ENCODE data around the gene WDR43.
A peak's percentile ranks its signal among the peaks of the same experiment; 100 is the strongest.

Gene WDR43

DNA sequence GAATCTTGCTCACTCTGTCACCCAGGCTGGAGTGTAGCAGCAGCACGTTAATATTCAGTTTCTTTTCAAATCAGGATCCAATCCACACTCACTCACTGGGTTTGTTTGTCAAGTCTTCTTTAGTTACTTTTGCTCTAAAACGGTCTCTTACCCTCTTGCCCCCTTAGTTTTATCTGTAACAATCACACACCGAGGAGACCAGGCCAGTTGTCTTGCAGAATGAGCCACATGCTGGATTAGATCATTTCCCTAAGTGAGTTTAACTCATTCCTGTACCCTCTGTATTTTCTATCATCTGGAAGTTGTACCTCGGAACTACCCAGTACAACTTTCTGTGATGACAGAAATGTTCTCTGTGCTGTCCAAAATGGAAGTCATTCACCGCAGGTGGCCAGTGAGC is 65.9 kb downstream of the WDR43 start:
- ChIA-PET POLR2A (ENCODE audit: low non-redundant PET) (no interaction called here), CTCF (interaction anchor here (0.6 to 0.7 kb wide), 2 partner anchors 93 to 1493 kb away, joined by 3 read pairs; no protein-coding TSS in a partner anchor)
- DNase-seq (ENCODE audit: low spot score): no peak
- H3K27ac ChIP-seq: no peak overlapping the region
- TF ChIP-seq, protein P1, sequence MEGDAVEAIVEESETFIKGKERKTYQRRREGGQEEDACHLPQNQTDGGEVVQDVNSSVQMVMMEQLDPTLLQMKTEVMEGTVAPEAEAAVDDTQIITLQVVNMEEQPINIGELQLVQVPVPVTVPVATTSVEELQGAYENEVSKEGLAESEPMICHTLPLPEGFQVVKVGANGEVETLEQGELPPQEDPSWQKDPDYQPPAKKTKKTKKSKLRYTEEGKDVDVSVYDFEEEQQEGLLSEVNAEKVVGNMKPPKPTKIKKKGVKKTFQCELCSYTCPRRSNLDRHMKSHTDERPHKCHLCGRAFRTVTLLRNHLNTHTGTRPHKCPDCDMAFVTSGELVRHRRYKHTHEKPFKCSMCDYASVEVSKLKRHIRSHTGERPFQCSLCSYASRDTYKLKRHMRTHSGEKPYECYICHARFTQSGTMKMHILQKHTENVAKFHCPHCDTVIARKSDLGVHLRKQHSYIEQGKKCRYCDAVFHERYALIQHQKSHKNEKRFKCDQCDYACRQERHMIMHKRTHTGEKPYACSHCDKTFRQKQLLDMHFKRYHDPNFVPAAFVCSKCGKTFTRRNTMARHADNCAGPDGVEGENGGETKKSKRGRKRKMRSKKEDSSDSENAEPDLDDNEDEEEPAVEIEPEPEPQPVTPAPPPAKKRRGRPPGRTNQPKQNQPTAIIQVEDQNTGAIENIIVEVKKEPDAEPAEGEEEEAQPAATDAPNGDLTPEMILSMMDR (conservative IDR thresholded peaks at IDR 0.05; ENCODE audit: low read depth): no peak

DNA sequence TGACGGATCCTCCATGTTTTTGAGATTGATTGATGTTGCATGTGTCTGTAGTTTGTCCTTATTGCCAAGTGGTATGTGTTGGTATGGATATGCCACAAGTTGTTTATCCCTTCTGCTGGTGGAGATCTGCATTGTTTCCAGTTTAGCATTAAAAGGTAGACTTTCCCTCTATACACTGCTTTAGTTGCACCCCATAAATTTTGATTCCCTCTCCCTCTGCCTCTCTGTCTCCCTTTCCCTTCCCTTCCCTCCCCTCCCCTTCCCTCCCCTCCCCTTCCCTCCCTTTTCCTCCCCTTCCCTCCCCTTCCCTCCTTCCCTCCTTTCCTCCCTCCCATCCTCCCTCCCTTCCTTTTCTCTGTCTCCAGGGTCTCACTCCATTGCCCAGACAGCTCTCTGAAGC is 68.0 kb downstream of the WDR43 start:
- POLR2A ChIA-PET (ENCODE audit: low non-redundant PET): no interaction called here
- TF ChIP-seq, protein P1 (conservative IDR thresholded peaks at IDR 0.05; ENCODE audit: low read depth): no peak
- DNase-seq (ENCODE audit: low spot score): no peak
- no peak overlapping the region for H3K27ac ChIP-seq
- CTCF ChIA-PET: interaction anchor here (0.5 kb wide), 1 partner anchor 159 kb away, joined by 9 read pairs; no protein-coding TSS in a partner anchor

DNA sequence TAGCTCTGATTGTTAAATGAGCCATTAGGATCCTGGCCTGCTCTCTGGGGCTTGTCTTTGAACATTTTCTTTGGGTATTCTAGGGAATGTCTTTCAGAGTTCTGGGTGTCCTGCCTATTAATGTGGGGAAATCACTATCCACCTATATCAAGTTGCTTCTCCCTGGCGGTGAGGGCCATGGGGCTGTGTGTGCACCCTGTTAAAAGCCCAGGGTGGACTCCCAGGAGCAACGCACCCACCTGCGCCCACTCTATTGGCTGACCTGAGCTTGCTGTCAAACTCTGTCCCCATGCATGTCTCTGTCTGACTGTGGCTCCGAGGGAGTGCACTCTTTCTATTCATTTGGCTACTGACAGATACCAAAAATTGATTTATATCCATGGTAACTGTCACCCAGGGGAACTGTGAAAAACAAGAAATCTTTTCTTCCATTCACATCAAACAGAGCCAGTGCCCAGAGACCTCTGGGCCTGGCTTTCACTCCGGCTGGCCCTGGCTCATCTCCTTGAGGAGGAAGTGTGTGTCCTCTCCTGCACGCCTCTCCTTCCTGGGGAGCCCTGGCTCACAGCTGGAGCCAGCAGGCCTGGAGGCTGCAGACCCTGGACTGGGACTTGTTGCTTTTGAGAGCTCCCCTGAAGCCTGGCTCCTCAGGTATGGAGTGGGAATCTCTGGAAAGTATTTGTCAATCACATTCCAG is 76.1 kb downstream of the WDR43 start:
- ChIA-PET POLR2A (ENCODE audit: low non-redundant PET) (no interaction called here), CTCF (no interaction called here)
- DNase-seq (ENCODE audit: low spot score): no peak
- TF ChIP-seq, protein P1 (conservative IDR thresholded peaks at IDR 0.05; ENCODE audit: low read depth): no peak
- no peak overlapping the region for H3K27ac ChIP-seq

DNA sequence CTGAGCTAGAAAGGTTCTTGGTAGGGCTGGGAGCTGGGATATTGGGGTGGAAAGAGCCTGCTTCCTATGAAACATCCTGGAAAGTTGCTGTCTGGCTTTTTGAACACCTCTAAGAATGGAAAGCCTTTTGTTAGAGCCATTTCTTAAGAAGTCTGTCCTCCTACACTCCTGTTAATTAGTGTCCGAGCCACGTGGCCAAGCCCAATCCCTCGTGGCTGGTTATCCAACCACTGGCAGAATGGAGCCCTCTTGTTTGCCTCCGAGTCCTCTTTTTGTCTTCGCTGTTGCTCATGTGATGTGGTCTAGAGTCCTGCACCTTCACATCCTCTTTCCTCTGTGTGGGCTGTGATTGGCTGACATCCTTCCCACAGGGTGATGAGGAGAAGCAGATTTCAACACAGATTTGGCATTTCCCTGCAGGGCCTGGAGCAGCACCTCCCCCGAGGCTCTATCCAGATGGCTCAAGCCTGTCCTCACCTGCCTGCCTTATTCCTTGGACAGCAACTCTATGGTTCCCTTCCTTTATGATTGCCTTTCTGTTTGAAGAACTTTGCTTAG is 78.4 kb downstream of the WDR43 start:
- no peak overlapping the region for H3K27ac ChIP-seq
- ChIA-PET POLR2A (ENCODE audit: low non-redundant PET) (no interaction called here), CTCF (no interaction called here)
- TF ChIP-seq, protein P1 (conservative IDR thresholded peaks at IDR 0.05; ENCODE audit: low read depth): no peak
- DNase-seq (ENCODE audit: low spot score): no peak

DNA sequence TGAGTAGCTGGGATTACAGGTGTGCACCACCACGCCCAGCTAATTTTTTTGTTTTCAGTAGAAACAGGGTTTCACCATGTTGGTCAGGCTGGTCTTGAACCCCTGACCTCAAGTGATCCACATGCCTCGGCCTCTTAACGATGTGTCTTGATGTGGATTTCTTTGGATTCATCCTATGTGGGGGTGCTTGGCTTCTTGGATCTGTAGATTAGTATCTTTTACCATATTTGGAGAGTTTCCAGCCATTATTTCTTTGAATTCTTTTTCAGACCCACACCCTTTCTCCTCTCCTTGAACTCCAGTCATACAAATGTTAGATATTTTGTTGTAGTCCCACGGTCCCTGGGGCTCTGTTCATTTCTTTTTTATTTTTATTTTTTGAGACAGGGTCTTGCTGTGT is 79.8 kb downstream of the WDR43 start:
- CTCF ChIA-PET: no interaction called here
- no peak overlapping the region for H3K27ac ChIP-seq
- TF ChIP-seq, protein P1 (conservative IDR thresholded peaks at IDR 0.05; ENCODE audit: low read depth): no peak
- no peak for DNase-seq (ENCODE audit: low spot score)
- POLR2A ChIA-PET (ENCODE audit: low non-redundant PET): no interaction called here

DNA sequence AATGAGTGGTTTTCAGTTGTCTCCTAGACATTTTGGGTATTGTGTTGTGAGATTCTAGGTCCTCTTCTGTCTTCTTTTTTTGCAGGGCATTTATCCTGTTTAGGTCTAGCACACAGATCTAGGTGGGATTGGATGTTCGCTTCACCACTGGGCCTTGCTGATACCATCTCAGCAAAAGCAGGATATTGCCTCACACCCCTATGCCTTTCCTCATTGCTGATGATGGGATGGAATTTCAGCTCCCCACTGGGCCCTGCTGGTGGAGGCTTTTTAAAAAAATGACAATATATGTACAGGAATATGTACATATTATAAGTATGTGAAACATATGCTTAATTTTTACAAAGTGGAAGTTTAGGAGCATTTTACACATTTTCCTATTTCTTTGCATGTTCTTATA is 81.2 kb downstream of the WDR43 start:
- peak overlapping the region; percentile 69 for H3K27ac ChIP-seq
- TF ChIP-seq, protein P1 (conservative IDR thresholded peaks at IDR 0.05; ENCODE audit: low read depth): no peak
- ChIA-PET CTCF (no interaction called here), POLR2A (ENCODE audit: low non-redundant PET) (no interaction called here)
- DNase-seq (ENCODE audit: low spot score): no peak

All from RWPE1 (cell line).